Activated CD4-positive, alpha-beta T cell treated with anti-CD3 and anti-CD28 coated beads, Interleukin-2, Interleukin-4, amounts not matched to agents 100 ng/mL and 50 ng/mL, durations not matched to agents 16 hours and 8 hours (primary cell): ENCODE results near the gene RGS12.

ENCODE experiments used
- DNase-seq: peaks from one replicate; pipeline ENCODE4 v3.0.0-alpha.2; 2020; ENCODE audit warnings: low spot score

Gene RGS12

DNA sequence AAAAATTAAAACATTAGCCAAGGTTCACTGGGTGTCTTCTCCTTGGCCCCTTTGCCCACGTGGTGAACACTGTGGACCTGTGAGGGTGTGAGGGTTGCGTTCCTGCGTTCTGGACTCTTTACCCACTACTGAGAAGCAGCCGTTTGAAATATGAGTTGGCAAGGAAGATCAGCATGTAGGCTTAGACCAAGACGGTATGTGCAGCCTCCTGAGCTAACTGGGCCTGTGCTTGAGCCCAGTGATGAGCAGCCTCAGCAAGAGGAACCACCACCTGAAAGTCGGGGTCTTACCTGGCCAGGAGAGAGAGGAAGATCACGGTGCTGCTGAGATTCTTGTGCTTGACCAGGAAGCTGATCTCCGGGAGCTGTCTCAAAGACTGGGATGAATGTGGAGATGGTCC, 19.5 kb downstream of the RGS12 start:
- no peak for DNase-seq

GRCh38 chr4:3313139-3313538, 20.3 kb downstream of the RGS12 start:
- DNase-seq, result no peak

DNA sequence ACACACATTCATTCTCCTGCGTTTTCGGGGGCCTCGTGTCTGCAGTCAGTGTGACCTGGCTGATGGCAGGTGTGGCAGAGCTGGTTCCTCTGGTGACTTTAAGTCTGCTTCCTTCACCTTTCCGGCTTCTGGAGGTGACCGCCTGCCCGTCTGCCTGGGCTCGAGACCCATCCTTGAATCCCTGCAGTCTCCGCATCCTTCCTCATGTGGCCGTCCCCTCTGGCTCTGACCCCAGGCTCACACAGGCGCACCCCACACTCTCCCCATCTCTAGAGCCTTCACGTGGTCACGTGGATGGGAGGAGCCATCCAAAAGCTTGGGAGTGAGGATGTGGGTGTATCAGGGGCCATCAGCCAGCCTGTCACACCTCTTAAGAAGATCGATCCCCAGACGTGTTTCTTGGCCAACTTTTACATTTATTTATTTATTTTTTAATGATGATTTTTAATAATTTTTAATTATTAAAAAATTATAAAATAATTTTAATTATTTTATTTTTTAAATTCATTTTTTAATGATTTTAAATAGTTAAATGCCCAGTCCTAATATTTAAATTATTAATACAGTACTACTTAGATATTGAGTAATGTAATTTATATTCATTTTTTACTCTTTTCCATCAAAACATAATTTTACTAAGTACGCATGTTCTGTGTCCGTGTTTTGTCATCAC, 20.9 kb downstream of the RGS12 start:
- no peak for DNase-seq

DNA sequence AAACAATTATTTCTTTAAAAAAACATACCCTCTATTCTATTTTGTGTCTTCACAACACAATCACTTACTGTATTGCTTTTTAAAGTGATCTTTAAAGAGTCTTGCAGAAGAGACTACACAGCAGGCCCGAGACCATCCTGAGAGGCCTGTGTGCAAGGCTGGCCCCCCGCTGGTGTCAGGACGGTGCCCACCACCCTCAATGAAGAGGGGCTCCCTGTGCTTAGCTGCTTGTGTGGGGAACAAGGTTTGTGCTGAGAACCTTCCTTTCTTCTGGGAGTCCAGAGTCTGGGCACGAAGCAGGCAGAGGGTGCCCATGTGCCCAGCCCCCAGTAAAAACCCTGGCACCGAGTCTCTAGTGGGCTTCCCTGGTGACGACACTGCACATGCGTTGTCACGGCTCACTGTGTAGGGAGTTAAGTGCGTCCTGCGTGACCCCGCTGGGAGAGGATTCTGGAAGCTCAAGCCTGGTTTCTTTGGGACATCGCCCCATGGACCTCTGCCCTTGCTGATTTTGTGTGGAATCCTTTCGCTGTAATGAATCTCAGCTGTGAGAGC, 22.0 kb downstream of the RGS12 start:
- no peak for DNase-seq

DNA sequence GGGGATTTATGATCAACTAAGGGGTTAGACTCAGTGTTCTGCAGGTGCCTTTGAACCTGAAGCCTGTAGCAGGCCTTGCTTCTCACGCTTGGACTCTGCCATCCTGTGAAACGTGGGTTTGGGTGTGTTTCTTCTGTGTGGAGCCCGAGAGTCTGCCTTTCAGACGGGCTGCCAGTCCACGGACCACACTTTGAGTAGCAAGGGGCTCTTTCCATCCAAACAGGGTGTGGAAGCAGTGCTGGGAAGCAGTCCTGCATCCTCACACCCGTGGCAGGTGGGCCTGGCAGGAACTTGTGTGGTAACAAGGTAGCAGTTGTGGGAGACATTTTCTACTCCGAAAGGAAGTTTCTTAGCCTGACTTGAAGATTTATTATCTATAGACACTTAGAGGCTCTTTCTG, 22.7 kb downstream of the RGS12 start:
- no peak for DNase-seq

DNA sequence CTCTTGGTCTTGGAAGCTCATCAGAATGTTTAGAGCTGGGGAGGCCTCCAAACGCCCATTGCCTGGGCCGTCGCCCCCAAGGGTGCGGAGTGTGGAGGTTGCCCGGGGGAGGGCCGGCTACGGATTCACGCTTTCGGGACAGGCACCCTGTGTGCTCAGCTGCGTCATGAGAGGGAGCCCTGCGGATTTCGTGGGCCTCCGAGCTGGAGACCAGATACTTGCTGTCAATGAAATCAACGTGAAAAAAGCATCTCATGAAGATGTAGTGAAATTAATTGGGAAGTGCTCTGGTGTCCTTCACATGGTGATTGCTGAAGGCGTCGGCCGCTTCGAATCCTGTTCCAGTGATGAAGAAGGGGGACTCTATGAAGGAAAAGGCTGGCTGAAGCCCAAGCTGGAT, 23.3 kb downstream of the RGS12 start:
- no peak for DNase-seq

DNA sequence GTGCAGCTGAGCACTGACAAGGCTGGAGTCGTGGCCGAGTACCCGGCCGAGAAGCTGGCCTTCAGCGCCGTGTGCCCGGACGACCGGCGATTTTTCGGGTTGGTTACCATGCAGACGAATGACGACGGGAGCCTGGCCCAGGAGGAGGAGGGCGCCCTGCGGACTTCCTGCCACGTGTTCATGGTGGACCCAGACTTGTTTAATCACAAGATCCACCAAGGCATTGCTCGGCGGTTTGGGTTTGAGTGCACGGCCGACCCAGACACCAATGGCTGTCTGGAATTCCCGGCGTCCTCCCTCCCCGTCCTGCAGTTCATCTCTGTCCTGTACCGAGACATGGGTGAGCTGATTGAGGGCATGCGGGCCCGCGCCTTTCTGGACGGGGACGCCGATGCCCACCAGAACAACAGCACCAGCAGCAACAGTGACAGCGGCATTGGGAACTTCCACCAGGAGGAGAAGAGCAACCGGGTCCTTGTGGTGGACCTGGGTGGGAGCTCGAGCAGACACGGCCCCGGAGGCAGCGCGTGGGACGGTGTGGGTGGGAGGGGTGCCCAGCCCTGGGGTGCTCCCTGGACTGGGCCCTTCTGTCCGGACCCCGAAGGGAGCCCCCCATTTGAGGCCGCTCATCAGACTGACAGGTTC, 24.3 kb downstream of the RGS12 start:
- DNase-seq, result no peak

- no peak for DNase-seq
These were observed 24.9 kb downstream of the RGS12 start for GRCh38 chr4:3317656-3318211.

DNA sequence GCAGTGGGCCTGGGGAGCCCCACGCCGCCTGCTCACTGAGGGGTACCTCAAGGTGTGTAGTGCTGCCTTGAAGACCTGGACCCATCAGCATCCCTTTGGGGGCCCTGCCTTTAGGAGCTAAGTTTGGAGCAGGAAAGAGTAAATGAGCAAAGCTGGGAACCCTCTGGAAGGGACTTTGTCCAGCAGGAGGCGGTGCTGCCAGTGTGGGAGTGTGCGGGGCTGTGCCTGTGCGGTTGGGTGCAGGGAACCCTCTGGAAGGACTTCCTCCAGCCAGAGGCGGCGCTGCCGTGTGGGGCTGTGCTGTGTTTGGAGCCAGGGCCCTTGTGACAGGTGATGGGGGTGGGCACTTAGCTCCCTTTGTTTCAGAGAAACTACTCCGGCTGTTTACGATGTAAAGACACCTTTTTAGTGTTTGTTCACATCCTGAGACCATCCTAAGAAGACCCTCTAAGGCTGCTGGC, 25.8 kb downstream of the RGS12 start:
- DNase-seq, result no peak

DNA sequence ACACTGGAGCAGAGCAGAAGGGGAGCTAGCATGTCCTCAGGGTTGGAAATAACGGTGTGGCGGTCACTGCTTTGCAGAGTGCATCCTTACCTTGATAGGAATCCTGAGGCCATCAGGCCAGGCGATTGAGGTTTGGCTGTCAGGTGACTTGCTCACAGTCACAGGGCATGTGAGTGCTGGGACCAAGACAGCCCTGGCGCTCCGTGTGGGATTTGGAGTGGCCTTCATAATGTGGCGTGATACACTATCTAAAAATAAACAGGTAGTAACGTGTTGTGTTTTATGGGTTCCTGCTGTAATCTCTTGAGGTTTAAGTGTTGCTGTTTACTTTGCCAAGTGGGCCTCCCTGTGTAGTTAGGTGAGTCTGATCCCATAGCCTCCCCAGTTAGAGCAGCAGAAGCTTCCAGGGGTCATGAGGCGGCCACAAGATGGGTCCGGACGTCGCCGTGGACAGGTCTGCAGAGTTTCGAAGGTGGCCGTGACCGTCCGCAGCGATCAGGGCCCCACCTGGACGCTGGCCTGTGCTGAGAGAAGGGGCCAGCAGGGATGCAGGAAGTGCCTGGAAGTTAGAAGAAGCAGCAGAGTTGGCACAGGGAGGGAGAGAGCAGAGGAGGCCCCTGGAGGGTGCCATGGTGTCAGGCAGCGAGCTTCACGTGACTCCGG, 27.7 kb downstream of the RGS12 start:
- no peak for DNase-seq

- DNase-seq, result no peak
These were observed 28.6 kb downstream of the RGS12 start for GRCh38 chr4:3321295-3321889.

- DNase-seq, result no peak
These were observed 29.3 kb downstream of the RGS12 start for GRCh38 chr4:3322059-3322550.

- DNase-seq, result no peak
These were observed 30.3 kb downstream of the RGS12 start for GRCh38 chr4:3323071-3323481.

DNA sequence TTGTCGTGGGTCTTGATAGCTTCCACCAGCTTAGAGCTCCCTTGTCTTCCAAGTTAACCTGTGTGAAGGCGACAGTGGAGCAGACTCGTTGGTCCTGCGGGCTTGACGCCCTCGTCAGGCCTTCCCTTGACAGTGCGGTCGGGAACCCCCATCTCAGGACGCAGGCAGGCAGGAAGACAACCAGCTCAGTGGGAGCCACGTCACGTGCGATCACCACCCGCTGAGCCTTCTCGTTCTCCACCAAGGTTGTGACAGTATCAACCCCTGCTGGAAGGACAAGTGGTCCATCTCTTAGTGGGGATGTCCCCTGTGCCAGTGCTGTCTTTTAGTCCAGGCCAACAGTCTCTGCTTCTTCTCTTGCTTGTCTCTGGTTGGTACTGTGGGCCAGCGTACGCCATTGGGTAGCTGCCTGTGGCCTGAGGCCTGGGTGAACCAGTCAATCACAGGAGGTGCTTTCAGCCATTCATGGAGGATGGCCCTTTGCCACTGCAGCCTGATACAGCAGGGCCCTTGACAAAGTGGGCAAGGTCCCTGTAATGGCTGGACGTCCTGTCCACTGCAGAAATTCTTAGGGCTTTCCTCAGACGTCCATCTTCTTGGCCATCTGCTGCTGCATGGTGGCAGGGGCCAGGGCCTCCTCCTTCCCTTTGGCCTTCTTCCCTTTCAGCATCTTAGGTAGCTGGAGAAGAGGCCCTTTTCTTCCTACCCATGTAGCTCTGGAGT, 31.4 kb downstream of the RGS12 start:
- no peak for DNase-seq

DNA sequence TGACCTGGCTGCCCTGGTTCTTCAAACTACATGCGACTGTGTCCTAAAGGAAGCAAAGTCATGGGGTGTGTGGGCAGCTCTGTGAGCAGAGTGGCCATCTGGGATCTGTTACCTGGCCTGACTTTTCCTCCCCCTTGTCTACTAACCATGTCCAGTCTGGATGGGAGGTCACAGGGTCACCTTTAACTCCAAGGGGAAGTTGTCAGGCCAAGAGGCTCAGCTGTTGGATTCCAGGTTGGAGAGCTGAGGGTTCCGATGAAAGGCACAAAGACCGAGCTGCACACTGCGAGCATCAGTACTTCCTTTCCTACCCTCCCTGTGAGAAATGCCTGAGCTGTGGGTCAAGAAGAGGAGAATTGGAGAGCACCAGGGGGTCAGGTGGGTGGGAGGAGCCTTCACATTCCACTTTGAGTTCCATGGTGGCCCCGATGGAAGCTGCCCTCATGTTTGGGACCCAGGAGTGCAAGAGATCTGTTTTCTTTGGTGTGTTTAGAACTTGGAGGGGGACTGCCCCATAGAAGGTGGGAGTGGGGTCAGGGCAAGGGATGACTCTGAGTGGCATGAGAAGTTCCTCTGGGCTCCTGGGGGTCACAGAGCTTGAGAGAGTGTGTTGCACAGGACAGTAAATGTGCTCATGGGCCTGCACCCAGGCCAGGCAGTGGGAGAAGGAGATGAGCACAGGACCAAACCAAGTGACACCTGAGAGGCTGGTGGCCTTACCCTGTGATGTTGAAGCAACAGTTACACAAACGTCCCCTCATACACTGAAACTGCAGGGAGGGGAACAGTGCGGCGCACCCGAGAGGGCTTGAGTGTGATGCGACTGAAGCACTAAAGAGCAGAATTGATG, 36.2 kb downstream of the RGS12 start:
- DNase-seq, result no peak

DNA sequence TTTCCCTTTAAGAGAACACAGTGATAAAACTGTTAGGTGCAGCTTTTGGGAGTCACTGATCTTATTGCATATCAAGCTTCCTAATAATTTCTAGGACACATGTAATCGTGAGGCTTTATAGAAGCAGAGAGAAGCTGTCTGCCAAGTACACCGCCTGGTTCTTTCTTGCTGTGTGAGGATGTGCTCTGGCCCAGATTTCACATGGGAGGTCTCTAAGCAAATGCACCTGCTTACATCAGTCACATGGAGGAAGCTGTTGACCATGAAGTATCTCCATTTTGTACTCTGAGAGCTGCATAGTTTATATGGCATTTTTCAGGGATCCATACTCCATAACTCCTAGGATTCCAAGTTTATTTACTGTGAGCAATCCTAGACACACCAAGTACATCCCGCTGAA, 37.1 kb downstream of the RGS12 start:
- no peak for DNase-seq

GRCh38 chr4:3330707-3331106, 37.9 kb downstream of the RGS12 start:
- DNase-seq, result no peak

DNA sequence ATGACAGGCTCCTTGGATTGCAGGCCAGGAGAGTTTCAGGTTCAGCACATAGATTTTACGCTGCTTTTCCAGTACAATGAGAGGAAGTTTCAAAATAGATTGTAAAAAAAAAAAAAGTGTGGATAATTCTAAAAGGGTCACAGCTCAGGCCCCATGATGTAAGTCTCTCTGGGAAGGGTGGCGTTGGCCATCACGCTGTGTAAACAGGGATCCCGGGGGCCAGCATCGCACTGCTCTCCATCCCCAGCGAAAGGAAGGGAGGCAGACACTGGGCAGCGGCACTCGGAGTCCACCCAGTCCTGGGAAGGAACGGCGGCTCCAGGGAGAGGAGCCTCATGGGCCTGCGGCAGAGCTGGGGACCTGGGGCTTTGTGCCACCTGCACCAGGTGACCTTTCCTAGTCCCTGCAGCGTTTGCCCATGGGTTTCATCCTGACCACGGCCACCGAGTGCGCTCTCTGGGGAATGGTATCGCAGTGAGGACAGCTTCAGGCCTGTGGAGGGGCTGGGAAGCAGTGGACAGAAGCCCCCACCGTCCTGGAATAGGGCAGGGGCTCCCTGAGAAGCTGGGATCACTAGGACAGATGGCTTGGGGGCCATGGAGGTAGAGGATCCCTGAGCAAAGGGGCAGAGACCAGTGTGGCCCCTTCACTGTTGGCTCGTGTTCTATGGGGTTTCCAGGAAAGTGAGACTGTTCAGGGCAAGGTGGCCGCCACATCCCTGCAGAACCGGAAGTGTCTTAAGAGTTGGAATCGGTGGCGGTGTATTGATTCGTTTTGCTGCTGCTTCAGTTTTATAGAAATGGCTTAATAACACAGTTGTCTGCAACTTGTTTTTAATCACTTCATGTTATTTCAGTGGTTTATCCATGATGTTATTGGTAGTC, 38.9 kb downstream of the RGS12 start:
- no peak for DNase-seq

DNA sequence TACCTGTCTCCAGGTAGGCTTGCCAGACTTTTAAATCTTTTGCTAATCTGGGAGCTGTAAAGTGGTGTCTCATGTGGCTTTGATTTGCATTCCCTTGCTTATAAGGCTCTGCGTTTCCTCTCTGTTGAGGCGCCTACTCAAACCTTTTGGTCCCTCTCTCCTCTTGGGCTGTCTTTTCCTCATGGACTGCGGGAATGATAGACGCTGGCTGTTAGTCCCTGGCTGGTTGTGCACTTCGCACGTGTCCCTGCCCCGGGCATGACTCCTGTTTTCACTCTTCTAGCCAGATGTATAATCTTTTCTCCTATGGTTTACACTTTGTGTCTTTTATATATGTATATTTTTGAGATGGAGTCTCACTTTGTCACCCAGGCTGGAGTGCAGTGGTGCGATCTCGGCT, 39.7 kb downstream of the RGS12 start:
- no peak for DNase-seq

GRCh38 chr4:3334316-3334715, 41.5 kb downstream of the RGS12 start:
- no peak for DNase-seq
